Nephron progenitor cell (in vitro differentiated cells): ENCODE results near the gene SEC16A.

Experiments
- DNase-seq: peaks from one replicate; pipeline ENCODE4 v3.0.0; 2021
- H3K27ac Mint-ChIP-seq: 2 replicates; pipeline ENCODE4 v1.8.0; 2021; ENCODE audit warnings: mild to moderate bottlenecking, moderate library complexity, mixed read lengths
- H3K27me3 Mint-ChIP-seq: 2 replicates; pipeline ENCODE4 v1.8.0; 2021; ENCODE audit warnings: mild to moderate bottlenecking, low read depth, mixed read lengths; ENCODE audit not compliant: poor library complexity
- H3K36me3 Mint-ChIP-seq: 2 replicates; pipeline ENCODE4 v1.8.0; 2021; ENCODE audit warnings: low read depth, mixed read lengths
- H3K4me1 Mint-ChIP-seq: 2 replicates; pipeline ENCODE4 v1.8.0; 2021; ENCODE audit warnings: mixed read lengths
- H3K4me3 Mint-ChIP-seq: 2 replicates; pipeline ENCODE4 v1.8.0; 2021; ENCODE audit warnings: mild to moderate bottlenecking, moderate library complexity, mixed read lengths
- H3K9me3 Mint-ChIP-seq: 2 replicates; pipeline ENCODE4 v1.8.0; 2021; ENCODE audit warnings: mild to moderate bottlenecking, moderate library complexity, mixed read lengths
- TF ChIP-seq, protein P1 (sequence below): fragments of 200-600 bp; sonication (generic); IDR thresholded peaks from 2 replicates; pipeline ENCODE4 v1.5.0; 2021; ENCODE audit warnings: antibody characterized with exemption

The SEC16A gene

DNA sequence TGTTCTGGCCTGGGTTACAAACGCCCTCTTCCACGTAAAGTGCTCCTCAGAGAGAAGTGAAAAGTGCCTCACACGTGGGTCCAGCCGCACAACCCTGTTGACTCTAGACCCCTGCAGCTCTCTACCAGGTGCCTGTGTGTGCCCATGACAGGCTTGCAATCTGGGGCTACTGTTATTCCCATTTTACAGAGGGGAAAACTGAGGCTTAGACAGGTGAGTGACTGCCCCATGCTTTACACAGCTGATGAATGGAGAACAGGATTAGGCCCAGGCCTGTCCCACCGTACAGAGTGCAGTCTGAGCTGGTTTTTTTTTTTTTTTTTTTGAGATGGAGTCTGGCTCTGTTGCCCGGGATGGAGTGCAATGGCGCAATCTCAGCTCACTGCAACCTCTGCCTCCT lies 37.0 kb downstream of the SEC16A start:
- H3K9me3 Mint-ChIP-seq: no peaks in the 10 kb centered on the region
- no peak overlapping the region for H3K27ac Mint-ChIP-seq
- TF ChIP-seq, protein P1, sequence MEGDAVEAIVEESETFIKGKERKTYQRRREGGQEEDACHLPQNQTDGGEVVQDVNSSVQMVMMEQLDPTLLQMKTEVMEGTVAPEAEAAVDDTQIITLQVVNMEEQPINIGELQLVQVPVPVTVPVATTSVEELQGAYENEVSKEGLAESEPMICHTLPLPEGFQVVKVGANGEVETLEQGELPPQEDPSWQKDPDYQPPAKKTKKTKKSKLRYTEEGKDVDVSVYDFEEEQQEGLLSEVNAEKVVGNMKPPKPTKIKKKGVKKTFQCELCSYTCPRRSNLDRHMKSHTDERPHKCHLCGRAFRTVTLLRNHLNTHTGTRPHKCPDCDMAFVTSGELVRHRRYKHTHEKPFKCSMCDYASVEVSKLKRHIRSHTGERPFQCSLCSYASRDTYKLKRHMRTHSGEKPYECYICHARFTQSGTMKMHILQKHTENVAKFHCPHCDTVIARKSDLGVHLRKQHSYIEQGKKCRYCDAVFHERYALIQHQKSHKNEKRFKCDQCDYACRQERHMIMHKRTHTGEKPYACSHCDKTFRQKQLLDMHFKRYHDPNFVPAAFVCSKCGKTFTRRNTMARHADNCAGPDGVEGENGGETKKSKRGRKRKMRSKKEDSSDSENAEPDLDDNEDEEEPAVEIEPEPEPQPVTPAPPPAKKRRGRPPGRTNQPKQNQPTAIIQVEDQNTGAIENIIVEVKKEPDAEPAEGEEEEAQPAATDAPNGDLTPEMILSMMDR: no peak
- DNase-seq: no peak
- no peaks in the 10 kb centered on the region for H3K27me3 Mint-ChIP-seq
- no peaks in the 10 kb centered on the region for H3K4me1 Mint-ChIP-seq
- H3K36me3 Mint-ChIP-seq: peaks cover 63% of the 10 kb centered on the region
- no peak overlapping the region for H3K4me3 Mint-ChIP-seq

DNA sequence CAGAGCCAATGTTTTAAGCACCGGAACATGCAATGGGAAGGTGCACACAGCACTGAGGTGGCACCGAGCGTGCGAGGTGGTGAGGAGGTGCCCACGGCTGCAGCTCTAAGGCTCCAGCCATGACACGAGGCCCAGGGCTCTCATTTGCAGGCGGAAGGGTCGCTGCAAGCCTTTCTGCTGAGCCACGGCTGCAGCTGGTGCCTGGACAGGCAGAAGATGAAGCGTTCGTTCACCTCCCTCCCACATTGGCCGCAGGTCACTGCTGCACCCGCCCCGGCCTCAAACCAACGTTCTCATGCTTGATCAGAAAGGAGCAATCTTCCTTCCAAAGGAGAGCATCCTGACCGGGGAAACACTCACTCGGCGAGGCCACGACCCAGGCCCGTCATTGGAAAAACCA lies 38.7 kb downstream of the SEC16A start:
- Mint-ChIP-seq H3K4me1 (peaks cover 6% of the 10 kb centered on the region), H3K27ac (no peak overlapping the region), H3K27me3 (no peaks in the 10 kb centered on the region), H3K9me3 (no peaks in the 10 kb centered on the region), H3K4me3 (no peak overlapping the region), H3K36me3 (peaks cover 60% of the 10 kb centered on the region)
- TF ChIP-seq, protein P1: no peak
- no peak for DNase-seq

DNA sequence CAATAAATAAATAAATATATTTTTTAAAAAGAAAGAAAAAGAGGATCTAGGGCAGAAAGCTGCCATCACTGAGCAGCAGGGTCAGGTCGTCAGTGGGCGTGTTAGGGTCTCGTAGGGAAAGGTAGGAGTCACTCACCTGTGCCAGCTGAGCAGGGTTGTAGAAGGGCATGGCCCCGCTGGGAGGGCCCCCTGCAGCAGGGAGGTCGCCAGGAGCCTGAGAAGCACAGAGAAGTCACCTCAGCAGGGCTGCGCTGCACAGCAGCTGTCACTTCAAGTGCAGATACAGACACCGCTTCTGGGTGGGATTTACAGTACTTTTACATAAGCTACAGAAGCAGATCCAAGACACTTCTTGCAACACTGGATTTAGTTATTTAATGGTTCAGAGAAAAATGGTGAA lies 39.2 kb downstream of the SEC16A start:
- DNase-seq: no peak
- Mint-ChIP-seq H3K9me3 (no peaks in the 10 kb centered on the region), H3K27ac (no peak overlapping the region), H3K36me3 (peaks cover 59% of the 10 kb centered on the region), H3K4me3 (no peak overlapping the region), H3K4me1 (peaks cover 6% of the 10 kb centered on the region), H3K27me3 (no peaks in the 10 kb centered on the region)
- TF ChIP-seq, protein P1: no peak

DNA sequence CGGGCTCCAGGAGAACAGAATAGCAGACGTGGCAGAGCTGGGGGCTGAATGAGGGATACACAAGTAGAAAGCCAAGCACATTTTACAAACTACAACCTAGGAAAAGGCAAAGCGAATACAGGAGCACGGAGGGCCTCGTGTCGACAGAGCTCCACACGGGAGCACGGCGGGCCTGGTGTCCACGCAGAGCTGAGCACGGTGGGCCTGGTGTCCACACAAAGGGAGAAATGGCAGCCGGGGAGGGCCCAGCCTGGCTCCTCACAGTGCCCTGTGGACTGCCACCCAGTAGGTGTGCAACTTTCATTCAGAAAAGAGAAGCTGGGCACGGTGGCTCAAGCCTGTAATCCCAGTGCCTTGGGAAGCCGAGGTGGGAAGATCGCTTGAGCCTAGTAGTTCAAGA lies 39.8 kb downstream of the SEC16A start:
- TF ChIP-seq, protein P1: no peak
- DNase-seq: no peak
- Mint-ChIP-seq H3K9me3 (no peaks in the 10 kb centered on the region), H3K27ac (no peak overlapping the region), H3K27me3 (no peaks in the 10 kb centered on the region), H3K36me3 (peaks cover 53% of the 10 kb centered on the region), H3K4me3 (no peak overlapping the region), H3K4me1 (peaks cover 10% of the 10 kb centered on the region)

- Mint-ChIP-seq H3K4me1 (peaks cover 18% of the 10 kb centered on the region), H3K36me3 (peaks cover 47% of the 10 kb centered on the region), H3K27ac (no peak overlapping the region), H3K4me3 (no peak overlapping the region), H3K9me3 (no peaks in the 10 kb centered on the region), H3K27me3 (no peaks in the 10 kb centered on the region)
- no peak for DNase-seq
- TF ChIP-seq, protein P1: no peak
These were observed 40.6 kb downstream of the SEC16A start for GRCh38 chr9:136442265-136442664.

GRCh38 chr9:136441681-136442245 lies 41.1 kb downstream of the SEC16A start:
- TF ChIP-seq, protein P1: no peak
- no peaks in the 10 kb centered on the region for H3K27me3 Mint-ChIP-seq

More at GRCh38 chr9:136441681-136442245, 41.1 kb downstream of the SEC16A start:
- peaks cover 23% of the 10 kb centered on the region for H3K4me1 Mint-ChIP-seq
- H3K27ac Mint-ChIP-seq: no peak overlapping the region
- no peaks in the 10 kb centered on the region for H3K9me3 Mint-ChIP-seq
- no peak overlapping the region for H3K4me3 Mint-ChIP-seq
- no peak for DNase-seq
- peaks cover 48% of the 10 kb centered on the region for H3K36me3 Mint-ChIP-seq
